ENCODE results near the gene GRIP1. TPM values are rescaled to one million over a fixed set of nuclear protein-coding genes. Genes with fewer than 3 reads are reported as not detected.

The GRIP1 gene
- total and polyA plus RNA-seq, 2 of the 4 experiments (the other 2 are of a cell fraction) = under 0.01 to 0.07 TPM

DNA sequence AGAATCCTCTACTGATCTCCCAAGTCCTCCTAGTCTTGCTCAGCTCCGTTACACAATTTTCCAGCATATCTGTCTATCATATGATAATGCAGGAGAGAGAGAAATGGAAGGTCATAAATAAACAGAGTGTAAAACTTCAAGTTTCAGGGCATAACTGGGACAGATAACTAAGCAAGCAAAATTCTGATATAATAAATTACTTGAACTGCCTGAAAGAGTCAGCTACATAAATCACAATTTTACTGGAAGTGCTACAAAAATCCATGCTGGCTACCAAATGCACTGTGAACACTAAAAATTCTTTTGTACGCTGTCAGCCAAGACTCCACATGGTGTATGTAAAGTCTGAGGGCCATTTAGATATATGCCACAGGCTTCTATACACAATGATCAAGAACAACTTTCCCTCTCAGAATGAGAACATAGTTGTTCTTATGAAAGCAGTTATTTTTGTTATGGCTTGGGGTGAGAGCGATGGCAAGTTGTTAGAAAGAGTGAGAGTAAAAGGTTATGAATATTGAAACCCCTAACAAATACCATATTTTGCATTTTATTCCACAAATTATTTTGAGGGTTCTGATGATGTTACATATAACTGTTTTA lies 41.1 kb downstream of the GRIP1 start:
- no peak overlapping the region for H2AFZ ChIP-seq (replicated peaks; ENCODE audit: low read length, poor library complexity)
- no peak overlapping the region for H3K4ac ChIP-seq (ENCODE audit: low read depth, low read length)
- no CpG with 5 or more reads among the region's 3 CpGs for WGBS, 2 experiments (ENCODE audit: extremely low coverage in 2 of 2, insufficient read length in 1 of 2)
- TF ChIP-seq FOS (IDR thresholded peaks at IDR 0.05; ENCODE audit: low read depth, low read length) (no peak), SMC3 (IDR thresholded peaks at IDR 0.05; ENCODE audit: low read depth, low read length) (no peak), POLR2A (IDR thresholded peaks at IDR 0.05; ENCODE audit: low read depth, low read length) (no peak), CEBPB (IDR thresholded peaks at IDR 0.05; ENCODE audit: low read depth, low read length) (no peak), NFE2L2 (IDR thresholded peaks at IDR 0.05; ENCODE audit: low read depth, low read length) (no peak), MAFK (IDR thresholded peaks at IDR 0.05; ENCODE audit: low read depth, low read length) (no peak), BHLHE40 (IDR thresholded peaks at IDR 0.05; ENCODE audit: low read depth, low read length) (no peak)
- TF ChIP-seq, protein P1, sequence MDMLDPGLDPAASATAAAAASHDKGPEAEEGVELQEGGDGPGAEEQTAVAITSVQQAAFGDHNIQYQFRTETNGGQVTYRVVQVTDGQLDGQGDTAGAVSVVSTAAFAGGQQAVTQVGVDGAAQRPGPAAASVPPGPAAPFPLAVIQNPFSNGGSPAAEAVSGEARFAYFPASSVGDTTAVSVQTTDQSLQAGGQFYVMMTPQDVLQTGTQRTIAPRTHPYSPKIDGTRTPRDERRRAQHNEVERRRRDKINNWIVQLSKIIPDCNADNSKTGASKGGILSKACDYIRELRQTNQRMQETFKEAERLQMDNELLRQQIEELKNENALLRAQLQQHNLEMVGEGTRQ (IDR thresholded peaks at IDR 0.05; ENCODE audit: low read depth, low read length) = no peak
- no TSS peak for BruUV-seq (replicated peaks)
- no peak overlapping the region for H3K23ac ChIP-seq (ENCODE audit: low read depth, low read length)
- POLR2A ChIA-PET (ENCODE audit: unreplicated experiment) = no interaction called here
- H3K27me3 ChIP-seq (ENCODE audit: control insufficient read depth, insufficient read depth, low read length) = no peaks in the 10 kb centered on the region; the same call in 1 of the 2 replicates
- no peak overlapping the region for H3K9ac ChIP-seq (ENCODE audit: low read depth, low read length)
- H2AK5ac ChIP-seq (ENCODE audit: low read depth, low read length) = no peak overlapping the region
- CTCF ChIA-PET = no interaction called here
- DNase-seq (no peak), ATAC-seq (ENCODE audit: low read depth) (no peak)
- no peak overlapping the region for H4K5ac ChIP-seq (ENCODE audit: low read depth, low read length)
- intact Hi-C loops (cut with micrococcal nuclease) (no loop called here), dilution Hi-C loops (cut with HindIII; ENCODE audit: low sequenced_read_pairs, unreplicated experiment) (no loop called here), in situ Hi-C loops (cut with MboI; ENCODE audit: low sequenced_read_pairs) (no loop called here)
- no peak overlapping the region for H2BK120ac ChIP-seq (ENCODE audit: low read depth, low read length)
- H2BK5ac ChIP-seq (ENCODE audit: low read depth, low read length, poor library complexity, severe bottlenecking) = no peak overlapping the region
- no peak overlapping the region for H4K8ac ChIP-seq (ENCODE audit: low read depth in 2 of 2, low read length in 2 of 2)
- H3K4me1 ChIP-seq (ENCODE audit: control insufficient read depth, insufficient read depth, low read length) = no peaks in the 10 kb centered on the region
- H3K14ac ChIP-seq (replicated peaks; ENCODE audit: low read depth, low read length) = no peak overlapping the region
- no peak overlapping the region for H2AK9ac ChIP-seq (replicated peaks; ENCODE audit: low read depth, low read length, poor library complexity)
- no peaks in the 10 kb centered on the region for H3K9me3 ChIP-seq (ENCODE audit: control insufficient read depth, insufficient read depth, low read length)
- no peak overlapping the region for H3K4me2 ChIP-seq (ENCODE audit: low read depth, low read length)
- H3K56ac ChIP-seq (ENCODE audit: extremely low read depth, insufficient read depth, low read length) = no peak overlapping the region
- H3K79me1 ChIP-seq (ENCODE audit: low read depth in 1 of 2, low read length in 2 of 2) = no peaks in the 10 kb centered on the region
- H3K18ac ChIP-seq (ENCODE audit: low read depth, low read length) = no peak overlapping the region
- H2BK15ac ChIP-seq (ENCODE audit: low read depth, low read length) = no peak overlapping the region
- no peaks in the 10 kb centered on the region for H4K20me1 ChIP-seq (ENCODE audit: insufficient read depth, low read length)
- H2BK20ac ChIP-seq (ENCODE audit: low read depth, low read length) = no peak overlapping the region
- H4K91ac ChIP-seq (ENCODE audit: insufficient read depth, low read depth, low read length) = no peak overlapping the region
- no peak overlapping the region for H3K27ac ChIP-seq (ENCODE audit: insufficient read depth, low read length)
- no peak overlapping the region for H3K4me3 ChIP-seq (ENCODE audit: insufficient read depth, low read depth, low read length)
- no peaks in the 10 kb centered on the region for H3K36me3 ChIP-seq (ENCODE audit: control insufficient read depth, insufficient read depth, low read length)
- no peaks in the 10 kb centered on the region for H3K9me1 ChIP-seq (ENCODE audit: insufficient read depth, low read length)
